Dedifferentiated amniotic fluid mesenchymal stem cell (primary cell): ENCODE measurements around the gene IRAK2.
"Not testable (repeated sequence)": the region's sequence is repeated elsewhere in the genome, so short reads cannot be mapped to it uniquely, and the experiment has no call there.

Experiments used
- DNase-seq: peaks from one replicate; pipeline ENCODE4 v3.0.0-alpha.2; 2016; ENCODE audit errors: extremely low spot score

Gene IRAK2

DNA sequence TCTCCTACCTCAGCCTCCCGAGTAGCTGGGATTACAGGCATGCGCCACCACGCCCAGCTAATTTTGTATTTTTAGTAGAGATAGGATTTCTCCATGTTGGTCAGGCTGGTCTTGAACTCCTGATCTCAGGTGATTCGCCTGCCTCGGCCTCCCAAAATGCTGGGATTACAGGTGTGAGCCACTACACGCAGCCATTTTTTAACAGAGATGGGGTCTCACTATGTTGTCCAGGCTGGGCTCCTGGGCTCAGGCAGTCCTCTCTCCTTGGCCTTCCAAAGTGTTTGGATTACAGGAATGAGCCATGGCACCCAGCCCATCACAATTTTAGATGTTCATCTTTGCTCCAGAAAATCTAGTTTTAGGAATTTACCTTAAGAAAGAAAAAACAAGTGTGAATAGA is 6.2 kb upstream of the IRAK2 start:
- not testable (repeated sequence) for DNase-seq

DNA sequence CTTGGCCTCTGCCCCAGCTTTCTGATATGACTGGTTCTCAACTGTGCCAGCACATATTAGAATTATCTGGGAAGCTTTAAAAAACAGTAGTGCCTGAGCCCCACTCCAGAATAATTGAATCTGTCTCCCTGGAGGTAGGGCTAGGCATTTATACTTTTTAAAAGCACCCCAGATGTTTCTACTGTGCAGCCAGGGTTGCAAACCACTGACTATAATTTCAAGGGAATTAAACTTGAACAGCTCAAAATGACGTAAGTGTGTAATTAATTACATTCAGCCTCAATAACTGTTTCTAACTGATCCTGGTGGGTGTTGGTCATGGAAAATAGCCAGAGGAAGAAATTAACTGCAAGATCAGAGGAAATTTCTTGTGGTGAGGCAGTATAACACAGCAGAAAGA is 4.4 kb upstream of the IRAK2 start:
- DNase-seq: no peak

DNA sequence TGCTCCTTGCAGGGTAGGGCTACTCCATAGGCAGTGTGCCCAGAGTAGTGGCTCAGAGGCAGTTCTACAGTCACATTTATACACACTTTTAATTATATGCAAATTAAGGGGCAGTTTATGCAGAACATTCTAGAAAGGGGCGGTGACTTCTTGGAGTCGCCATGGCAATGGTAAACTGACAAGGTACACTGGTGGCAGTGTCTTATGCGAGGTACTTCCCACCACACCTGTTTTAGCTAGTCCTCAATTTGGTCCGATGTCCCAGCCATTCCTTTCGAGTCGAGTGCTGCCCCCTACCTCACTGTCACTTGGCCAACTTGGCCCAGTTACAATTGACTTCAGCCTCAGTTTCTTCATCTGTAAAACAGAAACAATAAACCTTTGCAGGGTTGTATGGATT is 3.8 kb upstream of the IRAK2 start:
- DNase-seq: no peak

DNA sequence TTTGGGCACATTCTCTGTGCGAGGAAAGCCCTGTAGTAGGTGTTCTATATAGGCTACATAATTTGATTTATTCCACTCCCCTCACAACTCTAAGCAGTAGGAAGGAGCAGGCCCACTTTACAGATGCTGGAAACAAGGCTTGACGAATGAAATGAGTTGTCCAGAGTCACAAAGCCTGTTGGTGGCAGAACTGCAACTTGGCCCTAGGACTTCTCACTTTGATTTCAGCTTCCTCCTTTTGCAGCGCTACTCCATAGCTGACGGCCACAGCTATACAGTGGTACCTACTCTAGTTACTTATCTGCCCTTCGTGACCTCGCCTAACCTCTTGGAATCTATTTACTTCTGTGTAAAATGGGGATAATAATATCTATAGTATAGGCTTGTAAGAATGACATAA is 2.5 kb upstream of the IRAK2 start:
- DNase-seq: no peak

DNA sequence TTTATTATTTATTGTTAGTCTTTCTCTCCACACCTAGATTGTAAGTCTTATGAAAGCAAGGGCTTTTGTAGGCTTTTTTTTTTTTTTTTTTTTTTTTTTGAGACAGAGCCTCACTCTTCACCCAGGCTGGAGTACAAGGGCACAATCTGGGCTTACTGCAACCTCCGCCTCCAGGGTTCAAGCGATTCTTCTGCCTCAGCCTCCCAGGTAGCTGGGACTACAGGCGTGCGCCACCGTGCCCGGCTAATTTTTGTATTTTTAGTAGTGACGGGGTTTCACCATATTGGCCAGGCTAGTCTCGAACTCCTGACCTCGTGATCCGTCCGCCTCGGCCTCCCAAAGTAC is 546 bp upstream of the IRAK2 start:
- not testable (repeated sequence) for DNase-seq

DNA sequence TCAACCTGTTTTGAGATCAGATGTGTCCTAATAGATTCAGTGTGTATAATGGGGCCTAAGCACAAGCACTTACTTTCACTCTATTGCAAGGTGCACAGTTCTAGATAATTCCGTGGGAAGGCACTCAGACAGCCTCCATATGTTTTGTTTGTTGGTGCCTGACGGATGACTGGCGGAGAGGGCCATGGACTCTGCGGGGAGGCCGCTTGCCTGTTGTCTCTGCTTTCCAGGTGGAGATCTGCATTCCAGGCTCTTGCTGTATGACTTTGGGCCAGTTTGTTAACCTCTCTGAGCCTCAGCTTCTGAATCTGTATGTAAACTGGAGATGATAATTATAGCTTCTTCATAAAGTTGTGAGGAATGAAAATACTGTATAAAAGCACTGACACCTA is 1.5 kb downstream of the IRAK2 start:
- no peak for DNase-seq

DNA sequence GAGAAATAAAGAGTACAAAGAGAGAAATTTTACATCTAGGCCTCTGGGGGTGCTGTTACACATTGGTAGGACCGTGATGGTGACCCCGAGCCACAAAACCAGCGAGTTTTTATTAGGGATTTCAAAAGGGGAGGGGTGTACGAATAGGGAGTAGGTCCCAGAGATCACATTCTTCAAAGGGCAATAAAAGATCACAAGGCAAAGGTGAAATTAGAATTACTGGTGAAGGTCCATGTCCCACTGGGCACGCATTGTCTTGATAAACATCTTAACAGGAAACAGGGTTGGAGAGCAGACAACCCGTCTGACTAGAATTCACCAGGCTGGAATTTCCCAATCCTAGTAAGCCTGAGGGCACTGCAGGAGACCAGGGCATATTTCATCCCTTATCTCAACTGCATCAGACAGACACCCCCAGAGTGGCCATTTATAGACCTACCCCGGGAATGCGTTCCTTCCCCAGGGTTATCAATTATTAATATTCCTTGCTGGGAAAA is 4.3 kb downstream of the IRAK2 start:
- DNase-seq: no peak

DNA sequence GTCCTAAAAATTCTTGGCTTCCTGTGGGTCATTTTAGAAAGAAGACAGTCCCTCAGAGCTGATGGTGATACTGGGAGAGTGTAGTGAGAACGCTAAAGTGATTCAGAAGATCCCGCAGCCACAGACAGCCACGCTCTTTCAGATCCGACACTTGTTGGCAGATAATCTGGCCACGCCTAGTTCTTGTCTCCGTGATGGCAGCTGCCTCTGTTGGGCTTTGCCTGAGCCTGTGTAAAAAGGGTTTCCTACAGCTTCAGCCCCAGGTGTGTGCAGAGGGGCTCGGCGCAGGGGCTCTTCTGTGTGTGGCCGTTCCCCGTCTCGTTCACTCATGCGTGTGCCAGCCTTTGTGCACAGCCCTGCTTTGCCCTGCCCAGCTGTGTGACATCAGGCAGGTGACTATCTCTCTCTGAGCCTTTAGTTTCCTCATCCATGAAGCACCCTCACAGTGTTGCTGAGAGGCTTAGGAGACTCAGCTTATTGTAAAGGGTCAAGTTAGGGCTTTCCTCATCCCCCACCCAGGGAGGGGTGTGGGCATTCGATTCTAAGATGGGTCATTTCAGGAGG is 6.3 kb downstream of the IRAK2 start:
- no peak for DNase-seq

DNA sequence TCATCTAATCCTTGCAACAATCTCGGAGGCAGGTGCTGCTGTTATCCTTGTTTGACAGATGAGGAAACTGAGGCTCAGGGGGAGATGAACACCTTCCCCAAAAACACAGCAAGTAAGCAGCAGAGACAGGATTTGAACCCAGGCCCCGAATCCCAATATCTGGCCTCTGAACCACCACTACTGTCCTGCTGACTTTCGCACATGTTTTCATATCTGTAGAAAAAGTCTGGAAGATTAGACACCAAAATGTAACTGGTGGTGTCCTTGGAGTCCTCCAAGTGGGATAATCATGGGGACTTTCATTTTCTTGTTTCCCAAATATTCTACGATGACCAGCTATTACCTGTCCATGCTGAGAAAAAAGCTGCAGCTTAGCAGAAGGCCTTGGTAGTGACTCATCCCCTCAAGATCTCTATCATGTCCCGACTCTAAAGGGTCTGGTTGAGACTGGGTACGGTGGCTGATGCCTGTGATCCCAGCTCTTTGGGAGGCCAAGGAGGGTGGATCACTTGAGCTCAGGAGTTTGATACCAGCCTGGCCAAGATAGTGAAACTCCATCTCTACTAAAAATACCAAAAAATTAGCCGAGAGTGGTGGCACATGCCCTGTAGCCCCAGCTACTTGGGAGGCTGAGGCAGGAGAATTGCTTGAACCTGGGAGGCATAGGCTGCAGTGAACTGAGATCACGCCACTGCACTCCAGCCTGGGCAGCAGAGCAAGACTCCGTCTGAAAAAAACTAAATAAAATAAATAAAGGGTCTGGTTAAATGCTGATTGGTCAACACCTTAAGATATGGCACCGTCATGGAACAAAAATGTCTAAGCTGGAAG is 8.6 kb downstream of the IRAK2 start:
- no peak for DNase-seq

DNA sequence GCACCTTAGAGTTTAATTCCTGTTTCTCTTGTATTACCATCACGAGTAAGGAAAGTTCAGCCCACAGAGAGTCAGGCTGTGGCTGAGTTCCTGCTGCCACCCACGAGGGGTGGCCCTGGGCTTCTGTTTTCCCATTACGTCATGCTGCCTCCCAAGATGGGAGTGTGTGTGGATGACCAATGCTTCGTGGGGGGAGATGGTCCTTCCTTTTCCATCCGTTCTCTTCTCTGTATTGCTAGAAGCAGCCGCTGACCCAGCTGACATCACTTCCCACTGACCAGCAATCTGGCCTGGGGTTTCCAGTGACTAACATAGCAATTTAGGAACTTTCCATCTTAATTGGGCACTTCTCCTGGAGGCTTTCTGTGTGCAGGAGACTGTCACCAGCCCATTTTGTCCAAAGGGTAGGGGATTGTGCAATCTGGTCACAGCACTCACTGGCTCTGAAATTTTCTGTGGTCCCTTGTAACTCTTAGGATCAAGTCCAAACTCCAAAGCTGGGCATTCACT is 9.3 kb downstream of the IRAK2 start:
- DNase-seq: peak; percentile 80

DNA sequence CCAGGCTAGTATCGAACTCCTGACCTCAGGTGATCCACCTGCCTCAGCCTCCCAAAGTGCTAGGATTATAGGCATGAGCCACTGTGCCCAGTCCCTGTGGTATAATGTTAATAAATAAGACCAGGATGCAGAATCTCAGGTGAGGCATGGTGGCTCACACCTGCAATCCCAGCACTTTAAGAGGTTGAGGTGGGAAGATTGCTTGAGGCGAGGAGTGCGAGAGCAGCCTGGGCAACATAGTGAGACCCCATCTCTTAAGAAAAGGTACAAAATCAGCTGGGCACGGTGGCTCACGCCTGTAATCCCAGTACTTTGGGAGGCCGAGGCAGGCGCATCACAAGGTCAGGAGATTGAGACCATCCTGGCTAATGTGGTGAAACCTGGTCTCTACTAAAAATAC is 10.6 kb downstream of the IRAK2 start:
- DNase-seq: not testable (repeated sequence)

DNA sequence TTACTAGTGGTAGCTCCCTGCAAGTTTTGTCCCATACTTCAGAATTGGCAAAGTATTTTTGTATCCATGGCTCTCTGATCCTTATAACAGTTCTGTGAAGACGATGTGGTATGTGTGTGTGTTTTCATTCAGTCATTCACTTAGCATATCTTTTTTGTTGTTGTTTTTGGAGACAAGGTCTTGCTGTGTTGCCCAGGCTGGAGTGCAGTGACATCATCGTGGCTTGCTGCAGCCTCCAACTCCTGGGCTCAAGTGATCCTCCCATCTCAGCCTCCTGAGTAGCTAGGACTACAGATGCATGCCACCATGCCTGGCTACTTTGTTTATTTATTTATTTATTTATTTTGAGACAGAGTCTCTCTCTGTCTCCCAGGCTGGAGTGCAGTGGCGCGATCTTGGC is 11.4 kb downstream of the IRAK2 start:
- DNase-seq: not testable (repeated sequence)

DNA sequence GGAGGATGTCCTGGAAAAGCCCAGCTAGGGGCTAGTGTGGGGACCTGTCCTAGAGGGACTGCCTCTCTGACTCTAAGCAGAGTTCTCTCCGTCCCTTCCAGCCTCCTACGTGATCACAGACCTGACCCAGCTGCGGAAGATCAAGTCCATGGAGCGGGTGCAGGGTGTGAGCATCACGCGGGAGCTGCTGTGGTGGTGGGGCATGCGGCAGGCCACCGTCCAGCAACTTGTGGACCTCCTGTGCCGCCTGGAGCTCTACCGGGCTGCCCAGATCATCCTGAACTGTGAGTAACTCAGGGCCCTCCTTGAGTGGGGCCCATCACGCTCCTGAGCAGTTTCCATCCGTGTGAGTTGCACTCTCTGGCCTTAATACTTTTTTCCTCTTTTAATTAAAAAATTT is 13.0 kb downstream of the IRAK2 start:
- DNase-seq: no peak

DNA sequence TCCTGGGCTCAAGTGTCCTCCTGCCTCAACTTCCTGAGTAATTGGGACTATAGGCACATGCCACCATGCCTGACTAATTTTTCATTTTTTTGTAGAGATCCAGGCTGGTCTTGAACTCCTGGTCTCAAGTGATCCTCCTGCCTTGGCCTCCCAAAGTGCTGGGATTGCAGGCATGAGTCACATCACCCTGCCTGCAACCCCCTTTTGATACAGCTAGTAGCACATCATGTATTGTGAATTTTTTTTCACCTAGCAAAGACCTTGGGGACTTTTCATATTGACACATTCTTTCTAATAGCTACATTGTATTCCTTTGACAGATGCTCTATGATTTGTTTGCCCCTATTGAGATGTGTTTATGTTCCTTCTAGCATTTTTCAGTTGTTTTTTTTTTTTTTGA is 14.2 kb downstream of the IRAK2 start:
- DNase-seq: no peak

DNA sequence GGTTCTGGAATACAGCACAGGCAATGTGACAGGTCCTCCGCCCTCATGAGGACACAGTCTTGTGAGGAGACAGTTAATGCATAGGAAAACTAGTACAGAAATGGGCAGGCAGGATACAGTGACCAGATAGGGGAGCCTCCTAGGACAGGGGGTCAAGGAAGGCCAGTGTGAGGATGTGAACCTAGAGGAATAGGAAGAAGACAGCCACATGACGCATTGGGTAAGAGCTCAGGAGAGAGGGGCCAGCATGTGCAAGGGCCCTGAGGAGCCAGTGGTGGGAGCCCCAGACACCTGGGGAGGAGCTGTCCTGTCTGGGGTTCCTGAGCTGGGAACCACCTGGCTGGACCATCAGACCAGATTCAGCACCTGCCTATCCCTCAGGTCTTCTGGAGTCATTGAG is 15.6 kb downstream of the IRAK2 start:
- no peak for DNase-seq

DNA sequence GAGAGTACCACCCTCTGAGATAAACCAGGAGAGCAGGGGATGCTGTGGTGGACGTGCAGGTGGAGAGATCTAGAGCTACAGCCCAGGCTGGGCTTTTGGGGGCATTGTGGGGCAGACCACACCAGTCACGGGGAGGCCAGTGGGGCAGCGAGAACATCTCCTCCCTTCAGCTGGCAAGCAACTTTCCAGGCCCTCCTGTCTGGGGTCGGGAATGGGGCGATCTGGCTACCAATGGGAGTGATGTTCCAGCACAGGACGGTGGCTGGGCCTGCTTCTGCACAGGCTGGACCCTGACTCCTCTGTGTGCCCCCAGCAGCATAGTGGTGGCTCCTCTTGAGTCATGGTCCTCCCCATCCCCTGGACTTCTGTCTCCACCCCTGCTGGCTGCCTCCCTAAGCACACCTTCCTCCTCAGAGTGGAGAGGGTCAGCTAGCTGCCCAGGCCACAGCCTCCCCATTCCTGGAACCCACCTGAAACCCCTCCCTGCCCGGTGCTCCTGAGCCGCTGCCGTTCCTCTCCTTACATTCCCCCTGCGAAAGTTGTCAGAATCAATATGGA is 16.1 kb downstream of the IRAK2 start:
- DNase-seq: no peak

DNA sequence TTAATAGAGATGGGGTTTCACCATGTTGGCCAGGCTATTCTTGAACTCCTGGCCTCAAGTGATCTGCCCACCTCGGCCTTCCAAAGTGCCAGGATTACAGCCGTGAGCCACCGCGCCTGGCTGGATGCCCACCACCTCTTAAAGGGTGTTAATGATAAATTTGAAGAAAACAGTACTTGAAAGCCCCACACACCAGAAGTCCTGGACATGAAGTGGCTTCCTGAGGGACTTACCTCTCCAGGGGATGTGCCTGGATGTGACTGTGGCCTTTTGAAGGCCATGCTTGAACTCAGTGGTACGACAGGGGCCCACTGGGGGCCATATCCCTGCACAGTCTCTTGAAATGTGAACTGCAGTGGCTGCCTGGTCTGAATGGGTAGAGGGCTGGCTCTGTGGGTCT is 18.2 kb downstream of the IRAK2 start:
- DNase-seq: no peak

DNA sequence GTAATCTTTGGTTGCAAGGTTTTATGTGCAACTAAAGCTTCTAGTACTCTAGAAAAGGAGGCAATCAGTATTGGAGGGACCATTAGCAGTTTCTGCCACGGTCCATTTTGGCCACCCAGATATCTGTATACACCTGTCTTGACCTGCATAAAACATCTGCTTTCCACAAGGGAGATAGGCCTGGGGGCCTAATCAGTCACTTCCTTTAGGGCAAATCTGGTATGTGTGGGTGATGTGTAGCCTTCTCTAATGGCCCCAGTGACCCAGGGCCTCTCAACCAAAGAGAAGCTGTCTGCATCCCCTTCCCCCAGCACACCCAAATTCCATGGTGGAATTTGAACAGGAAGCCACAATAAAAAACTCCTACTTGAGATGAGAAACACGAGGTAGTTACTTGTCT is 19.5 kb downstream of the IRAK2 start:
- DNase-seq: no peak

DNA sequence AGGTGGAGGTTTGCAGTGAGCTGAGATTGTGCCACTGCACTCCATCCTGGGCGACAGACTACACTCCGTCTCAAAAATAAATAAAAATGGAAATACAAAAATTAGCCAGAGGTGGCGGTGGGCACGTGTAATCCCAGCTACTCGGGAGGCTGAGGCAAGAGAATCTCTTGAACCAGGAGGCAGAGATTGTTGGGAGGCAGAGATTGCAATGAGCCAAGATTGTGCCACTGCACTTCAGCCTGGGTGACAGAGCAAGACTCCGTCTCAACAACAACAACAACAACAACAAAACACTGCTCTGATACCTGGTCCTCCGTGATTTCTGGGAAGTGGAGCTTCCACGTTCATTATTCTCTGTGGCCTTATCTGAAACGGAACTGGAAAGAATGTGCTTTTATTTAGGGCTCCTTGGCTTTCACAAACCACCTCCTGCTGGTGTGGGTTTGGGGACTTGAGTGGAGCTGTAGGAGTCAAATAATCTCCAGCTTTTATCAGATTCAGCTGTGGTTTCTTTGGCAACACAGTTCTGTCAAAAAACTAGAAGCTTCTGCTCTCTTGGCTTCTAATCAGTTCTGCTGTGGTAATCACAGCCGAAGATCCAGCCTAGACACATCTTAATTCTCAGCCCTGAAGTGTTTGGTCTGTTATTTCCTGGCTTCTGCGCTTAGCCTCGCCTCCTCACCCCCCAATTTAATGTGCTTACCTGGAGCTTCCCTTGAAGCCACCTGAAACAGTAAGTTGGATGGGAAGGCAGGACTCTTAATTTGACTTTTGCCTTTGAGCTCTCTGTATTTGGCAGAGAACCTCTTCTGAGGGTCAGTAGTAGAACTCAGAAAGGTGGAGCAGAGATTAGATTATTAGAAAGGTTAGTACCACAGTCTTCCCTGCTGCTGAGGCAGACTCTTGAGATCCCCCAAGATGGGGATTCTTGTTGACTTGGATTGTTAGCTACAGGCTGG is 21.4 kb downstream of the IRAK2 start:
- no peak for DNase-seq

DNA sequence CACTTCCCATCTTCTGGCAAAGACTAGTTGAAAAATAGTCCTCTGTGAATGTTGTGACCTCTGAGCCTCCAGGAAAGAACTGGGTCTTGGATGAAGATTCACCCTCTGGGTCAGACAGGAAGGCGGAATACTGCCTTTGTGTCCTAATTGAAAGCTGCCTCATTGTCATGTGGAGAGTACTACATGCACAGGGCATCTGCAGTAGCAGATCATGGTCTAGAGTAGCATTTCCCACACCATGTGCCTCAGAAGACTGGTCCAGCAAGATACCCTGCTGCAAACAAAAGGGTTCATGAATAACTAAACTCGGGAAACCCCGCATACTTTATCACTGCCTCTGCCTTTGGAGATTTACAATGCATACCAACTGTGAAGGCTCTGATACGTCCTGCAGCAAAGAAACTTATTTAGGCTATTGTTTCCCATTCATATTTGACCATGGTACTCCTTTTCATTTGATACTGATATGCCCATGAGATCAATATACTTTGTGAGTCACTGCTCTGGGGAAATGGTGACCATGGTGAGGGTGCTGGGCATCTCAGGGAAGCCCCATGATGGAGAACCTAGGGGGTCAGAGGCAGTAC is 22.7 kb downstream of the IRAK2 start:
- no peak for DNase-seq

DNA sequence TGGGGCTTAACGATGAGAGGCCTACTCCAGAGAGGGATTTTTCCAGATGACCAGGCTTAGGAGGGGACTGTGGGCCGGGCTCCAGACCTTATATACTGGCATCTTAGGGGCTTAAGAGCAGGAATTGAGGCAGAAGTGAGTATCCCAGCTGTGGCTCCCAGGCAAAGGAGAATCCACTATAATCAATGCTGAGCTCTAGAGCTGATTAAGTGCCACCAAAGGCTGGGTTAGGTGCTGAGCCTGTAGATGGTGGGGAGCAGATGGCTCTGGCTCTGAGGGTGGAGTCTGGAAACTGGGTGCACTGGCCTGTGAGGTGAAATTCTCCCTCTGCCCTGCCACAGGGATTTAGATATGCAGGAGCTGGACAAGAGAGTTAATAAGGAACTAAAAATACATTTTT is 23.2 kb downstream of the IRAK2 start:
- DNase-seq: no peak
